H1 (cell line): Measurements from ENCODE around the gene SLC5A11. TPM values are rescaled to one million over a fixed set of nuclear protein-coding genes. Genes with fewer than 3 reads are reported as not detected.

Source experiments
- CTCF ChIA-PET: fragments of 300-600 bp; sonication (Branson Sonifier 250); formaldehyde crosslinking; loops from one replicate; lab custom pipeline; 2021; ENCODE audit not compliant: partially characterized antibody; lab: Charles Lee
- POLR2A ChIA-PET: fragments of 300-600 bp; sonication (Branson Sonifier 250); formaldehyde crosslinking; loops from one replicate; lab custom pipeline; 2021; ENCODE audit warnings: inconsistent platforms; ENCODE audit not compliant: partially characterized antibody; lab: Charles Lee
- DNase-seq, 2 experiments: peaks; one replicate each; pipeline versions ENCODE4 v3.0.0 to v3.0.0-alpha.2; 2010 to 2022; ENCODE audit warnings: low spot score in 2 of 2, low read depth in 1 of 2, mixed read lengths in 1 of 2
- FAIRE-seq: peaks from 2 replicates; lab custom pipeline; 2011; peaks lifted over from hg19 to GRCh38; lab: Jason Lieb, UNC
- H2AFZ ChIP-seq: 2 replicates; pipeline ENCODE4 v1.8.1; 2012; ENCODE audit warnings: low read length, inconsistent platforms
- H2AK5ac ChIP-seq: 2 replicates; pipeline ENCODE4 v1.6.1; 2013; ENCODE audit warnings: low read depth, low read length
- H2BK120ac ChIP-seq: replicated peaks from 2 replicates; pipeline ENCODE3; 2013; ENCODE audit warnings: low read depth, low read length, inconsistent platforms
- H2BK12ac ChIP-seq: 2 replicates; pipeline ENCODE4 v1.6.1; 2013; ENCODE audit warnings: low read depth, low read length
- H2BK15ac ChIP-seq: 2 replicates; pipeline ENCODE4 v1.6.1; 2013; ENCODE audit warnings: low read length
- H2BK20ac ChIP-seq: 2 replicates; pipeline ENCODE4 v1.6.1; 2013; ENCODE audit warnings: low read length
- H2BK5ac ChIP-seq: 2 replicates; pipeline ENCODE4 v1.6.1; 2013; ENCODE audit warnings: low read depth, low read length
- H3K14ac ChIP-seq: 2 replicates; pipeline ENCODE4 v1.6.1; 2013; ENCODE audit warnings: inconsistent platforms; ENCODE audit not compliant: insufficient read length
- H3K18ac ChIP-seq: 2 replicates; pipeline ENCODE4 v1.6.1; 2013; ENCODE audit warnings: low read length; ENCODE audit errors: extremely low read depth
- H3K23ac ChIP-seq: 2 replicates; pipeline ENCODE4 v1.6.1; 2013; ENCODE audit warnings: inconsistent platforms; ENCODE audit not compliant: insufficient read length
- H3K23me2 ChIP-seq: 2 replicates; pipeline ENCODE4 v1.6.1; 2013; ENCODE audit warnings: low read depth, low read length
- H3K27ac ChIP-seq: 2 replicates; pipeline ENCODE4 v1.6.1; 2011; ENCODE audit warnings: low read depth, low read length, inconsistent platforms
- H3K27me3 ChIP-seq, 4 experiments: replicated peaks in 1 of 4; 1 replicate in 1 of 4; 2 replicates in 3 of 4; pipeline versions ENCODE4 v1.6.1 to v1.8.1; 2011 to 2013; ENCODE audit warnings: low read length in 3 of 4, mild to moderate bottlenecking in 3 of 4, inconsistent platforms in 2 of 4, mixed read lengths in 2 of 4, moderate library complexity in 1 of 4; ENCODE audit not compliant: control insufficient read depth in 3 of 4, insufficient read depth in 3 of 4; ENCODE audit errors: extremely low read depth in 1 of 4
- H3K36me3 ChIP-seq, 4 experiments: 2 replicates each; pipeline versions ENCODE4 v1.6.1 to v1.8.1; 2011 to 2013; ENCODE audit warnings: mild to moderate bottlenecking in 4 of 4, low read length in 3 of 4, moderate library complexity in 2 of 4, control low read depth in 1 of 4, inconsistent platforms in 1 of 4; ENCODE audit not compliant: insufficient read depth in 4 of 4, control insufficient read depth in 2 of 4
- H3K4ac ChIP-seq: replicated peaks from 2 replicates; pipeline ENCODE3; 2013; ENCODE audit warnings: low read length, low read depth, mixed read lengths, inconsistent platforms; ENCODE audit not compliant: insufficient read length
- H3K4me1 ChIP-seq, 4 experiments: replicated peaks in 1 of 4; 1 replicate in 1 of 4; 2 replicates in 3 of 4; pipeline versions ENCODE4 v1.6.1 to v1.8.1; 2011 to 2013; ENCODE audit warnings: low read length in 3 of 4, inconsistent platforms in 2 of 4, mixed read lengths in 1 of 4; ENCODE audit not compliant: insufficient read depth in 4 of 4, control insufficient read depth in 3 of 4
- H3K4me2 ChIP-seq, 2 experiments: 2 replicates each; pipeline versions ENCODE4 v1.6.1 to v1.8.1; 2011 to 2013; ENCODE audit warnings: low read depth in 2 of 2, low read length in 2 of 2, control low read depth in 1 of 2, inconsistent platforms in 1 of 2, mild to moderate bottlenecking in 1 of 2; ENCODE audit not compliant: insufficient read depth in 1 of 2
- H3K4me3 ChIP-seq, 4 experiments: fragments of 200-600, 300-600 bp in 1 of 4; sonication (generic), shearing (Covaris generic), sonication (Bioruptor Twin) in 1 of 4; 2 replicates each; pipeline versions ENCODE4 v1.5.1 to v1.8.1; 2011 to 2016; ENCODE audit warnings: low read length in 4 of 4, low read depth in 3 of 4, control low read depth in 2 of 4, inconsistent platforms in 2 of 4, mild to moderate bottlenecking in 2 of 4, mixed read lengths in 1 of 4, moderate library complexity in 1 of 4; ENCODE audit not compliant: insufficient read depth in 2 of 4; ENCODE audit errors: extremely low read depth in 1 of 4
- H3K56ac ChIP-seq: replicated peaks from 2 replicates; pipeline ENCODE3; 2013; ENCODE audit warnings: low read depth, mild to moderate bottlenecking, mixed read lengths, low read length, inconsistent platforms; ENCODE audit not compliant: insufficient read length
- H3K79me1 ChIP-seq: 2 replicates; pipeline ENCODE4 v1.6.1; 2013; ENCODE audit warnings: low read depth, low read length, control low read depth
- H3K79me2 ChIP-seq, 2 experiments: 2 replicates each; pipeline versions ENCODE4 v1.6.1 to v1.8.1; 2012 to 2013; ENCODE audit warnings: low read length in 2 of 2, mild to moderate bottlenecking in 2 of 2, inconsistent platforms in 1 of 2; ENCODE audit not compliant: insufficient read depth in 2 of 2, control insufficient read depth in 1 of 2
- H3K9ac ChIP-seq, 4 experiments: replicated peaks in 1 of 4; 1 replicate in 1 of 4; 2 replicates in 3 of 4; pipeline versions ENCODE4 v1.6.1 to v1.8.1; 2011 to 2013; ENCODE audit warnings: low read depth in 3 of 4, low read length in 3 of 4, control low read depth in 2 of 4, mild to moderate bottlenecking in 2 of 4, moderate library complexity in 2 of 4, inconsistent platforms in 1 of 4; ENCODE audit errors: extremely low read depth in 1 of 4
- H3K9me3 ChIP-seq, 2 experiments: 2 replicates each; pipeline versions ENCODE4 v1.6.1 to v1.8.1; 2012 to 2013; ENCODE audit warnings: mild to moderate bottlenecking in 2 of 2, moderate library complexity in 2 of 2, control low read depth in 1 of 2, inconsistent platforms in 1 of 2, low read depth in 1 of 2, low read length in 1 of 2, mixed read lengths in 1 of 2; ENCODE audit not compliant: insufficient read depth in 2 of 2
- H4K20me1 ChIP-seq, 2 experiments: replicated peaks in 1 of 2; 2 replicates each; pipeline versions ENCODE3 to v1.8.1; 2011 to 2013; ENCODE audit warnings: inconsistent platforms in 2 of 2, low read length in 2 of 2, mild to moderate bottlenecking in 1 of 2; ENCODE audit not compliant: insufficient read depth in 2 of 2, control insufficient read depth in 1 of 2
- H4K5ac ChIP-seq: 2 replicates; pipeline ENCODE4 v1.6.1; 2013; ENCODE audit warnings: low read length, low read depth, mixed read lengths, inconsistent platforms; ENCODE audit not compliant: insufficient read length
- H4K8ac ChIP-seq: 2 replicates; pipeline ENCODE4 v1.8.0; 2013; ENCODE audit warnings: mild to moderate bottlenecking, moderate library complexity, low read length, inconsistent platforms; ENCODE audit not compliant: insufficient read depth; ENCODE audit errors: extremely low read depth
- H4K91ac ChIP-seq: replicated peaks from 2 replicates; pipeline ENCODE3; 2013; ENCODE audit warnings: low read length, mixed read lengths, inconsistent platforms; ENCODE audit not compliant: insufficient read length
- ATF2 ChIP-seq: IDR thresholded peaks from 2 replicates; pipeline ENCODE4 v1.6.1; 2012; ENCODE audit warnings: low read length, inconsistent platforms
- BCL11A ChIP-seq, 2 experiments: IDR thresholded peaks; one replicate each; pipeline ENCODE4 v1.6.1; 2011; ENCODE audit warnings: low read depth in 2 of 2, low read length in 2 of 2, mild to moderate bottlenecking in 2 of 2
- EP300 ChIP-seq, 2 experiments: IDR thresholded peaks; 1 replicate in 1 of 2; 2 replicates in 1 of 2; pipeline ENCODE4 v1.6.1; 2011 to 2012; ENCODE audit warnings: low read depth in 2 of 2, low read length in 2 of 2, mild to moderate bottlenecking in 2 of 2, borderline replicate concordance in 1 of 2, inconsistent platforms in 1 of 2, moderate library complexity in 1 of 2
- NANOG ChIP-seq: IDR thresholded peaks from 2 replicates; pipeline ENCODE4 v1.6.1; 2011; ENCODE audit warnings: low read length, low read depth, mild to moderate bottlenecking, inconsistent platforms; ENCODE audit not compliant: insufficient read depth, poor library complexity, severe bottlenecking
- POLR2A ChIP-seq, 2 experiments: IDR thresholded peaks; 1 replicate in 1 of 2; 2 replicates in 1 of 2; pipeline ENCODE4 v1.6.1; 2011; ENCODE audit warnings: low read depth in 2 of 2, low read length in 2 of 2, mild to moderate bottlenecking in 2 of 2; ENCODE audit errors: control extremely low read depth in 1 of 2
- SUZ12 ChIP-seq: fragments of 200-600 bp; sonication (generic); IDR thresholded peaks from 2 replicates; pipeline ENCODE4 v1.6.1; 2012; ENCODE audit warnings: mild to moderate bottlenecking, inconsistent platforms, low read length, moderate library complexity, mixed read lengths
- WGBS, 2 experiments: shearing (Covaris generic) in 1 of 2; methylation state at CpG; one replicate each; pipeline versions ENCODE4 v1.1.6 to v1.1.7; 2013 to 2015; ENCODE audit warnings: low lambda C conversion rate in 2 of 2, mixed read lengths in 2 of 2, inconsistent platforms in 1 of 2, low coverage in 1 of 2, missing lambda C conversion rate in 1 of 2; ENCODE audit not compliant: insufficient replicate concordance in 2 of 2, insufficient coverage in 1 of 2, insufficient read length in 1 of 2; ENCODE audit errors: extremely low coverage in 1 of 2, missing lambda C conversion rate in 1 of 2; 5-methylcytosine and 5-hydroxymethylcytosine counted together
- polyA plus RNA-seq, 7 experiments: library from polyadenylated mRNA; depleted of rRNA in 3 of 7; stranded (reverse) in 5 of 7; unstranded in 2 of 7; fragments of >200 nt in 5 of 7; fragments of 200-250 nt in 2 of 7; gene quantifications; 1 replicate in 5 of 7; 2 replicates in 1 of 7; 4 replicates in 1 of 7; pipeline versions ENCODE4 v1.2.1 to v1.2.3, GENCODE V29; 2011 to 2013; ENCODE audit warnings: missing spikeins in 2 of 7, mixed read lengths in 2 of 7
- total RNA-seq: library from RNA; stranded (reverse); fragmentation: NEBNext Ultra II Directional; extraction: Animal tissue kit (Norgen Biotek cat#: 25700); gene quantifications from 2 replicates; pipeline ENCODE4 v1.2.1, GENCODE V29; 2021

Gene SLC5A11
- total and polyA plus RNA-seq, 2 of the 8 experiments (the other 6 are each of a cell fraction or from before 2014, with no cell fraction given), result 0.26 to 0.59 TPM

GRCh38 chr16:24826096-24826690 is 19.6 kb upstream of the SLC5A11 start:
- no peak overlapping the region for H3K27ac ChIP-seq
- H3K79me1 ChIP-seq, result no peaks in the 10 kb centered on the region; the same call in 1 of the 2 replicates
- no peak overlapping the region for H4K8ac ChIP-seq
- H2BK120ac ChIP-seq, result no peak overlapping the region
- H3K56ac ChIP-seq, result no peak overlapping the region
- FAIRE-seq (no peak), DNase-seq (no peak)
- H3K4me2 ChIP-seq, result no peak overlapping the region
- no peaks in the 10 kb centered on the region for H3K27me3 ChIP-seq
- no peak overlapping the region for H2BK5ac ChIP-seq
- ChIA-PET CTCF (interaction anchor here (0.9 kb wide), 1 partner anchor 10 kb away, joined by 3 read pairs; no protein-coding TSS in a partner anchor), POLR2A (interaction anchor here (0.9 kb wide), 1 partner anchor 15 kb away, joined by 3 read pairs; no protein-coding TSS in a partner anchor)
- H4K5ac ChIP-seq, result no peak overlapping the region
- WGBS, 2 experiments, result 92 to 100% methylated on average over 2 to 10 of the region's 12 CpGs
- H2AK5ac ChIP-seq, result no peak overlapping the region
- no peak overlapping the region for H3K4ac ChIP-seq
- no peaks in the 10 kb centered on the region for H3K79me2 ChIP-seq
- H2BK15ac ChIP-seq, result no peak overlapping the region
- no peak overlapping the region for H2BK12ac ChIP-seq
- no peak overlapping the region for H3K23ac ChIP-seq
- H4K91ac ChIP-seq, result no peak overlapping the region
- H3K14ac ChIP-seq, result no peak overlapping the region
- H2AFZ ChIP-seq, result no peak overlapping the region
- H3K23me2 ChIP-seq, result no peaks in the 10 kb centered on the region
- no peak overlapping the region for H3K18ac ChIP-seq
- H3K36me3 ChIP-seq, result peaks cover 20 to 64% (median 34%) of the 10 kb centered on the region in 4 experiments
- H4K20me1 ChIP-seq, result peaks cover 3 to 20% of the 10 kb centered on the region in 2 experiments
- H3K4me1 ChIP-seq, result no peaks in the 10 kb centered on the region
- H2BK20ac ChIP-seq, result no peak overlapping the region
- no peak overlapping the region for H3K4me3 ChIP-seq
- H3K9me3 ChIP-seq, result no peaks in the 10 kb centered on the region
- no peak overlapping the region for H3K9ac ChIP-seq
- no peak for TF ChIP-seq NANOG
- TF ChIP-seq EP300 (IDR thresholded peaks at IDR 0.05; ENCODE audit: borderline replicate concordance in 1 of 2, low read depth in 2 of 2, low read length in 2 of 2), result no peak
- no peak for TF ChIP-seq BCL11A (IDR thresholded peaks at IDR 0.05; ENCODE audit: low read depth in 2 of 2, low read length in 2 of 2)
- TF ChIP-seq ATF2, result no peak
- TF ChIP-seq SUZ12, result no peak
- no peak for TF ChIP-seq POLR2A (IDR thresholded peaks at IDR 0.05; ENCODE audit: control extremely low read depth in 1 of 2, low read depth in 2 of 2, low read length in 2 of 2)
